Body of pancreas (tissue), 4 donors: ENCODE data around the gene PRKG1. TPM values are rescaled to one million over a fixed set of nuclear protein-coding genes. Genes with fewer than 3 reads are reported as not detected.

Source experiments
- ATAC-seq: fragments of 150-250 bp; one replicate; pipeline ENCODE4 v1.9.1; 2016
- DNase-seq, 4 donors: peaks; one replicate each; pipeline ENCODE4 v3.0.0-alpha.2; 2019
- H3K27ac ChIP-seq, 4 donors: fragments of 200-600 bp; sonication (generic); 1 replicate in 3 of 4; 2 replicates in 1 of 4; pipeline versions ENCODE4 v1.5.1 to v1.6.1; 2016 to 2019; ENCODE audit warnings: mild to moderate bottlenecking in 1 of 4, mixed read lengths in 1 of 4, moderate library complexity in 1 of 4
- H3K27me3 ChIP-seq, 2 donors: fragments of 200-600 bp; sonication (generic); one replicate each; pipeline ENCODE4 v1.6.0; 2016; ENCODE audit warnings: mild to moderate bottlenecking in 1 of 2
- H3K36me3 ChIP-seq, 2 donors: fragments of 200-600 bp; sonication (generic); replicated peaks in 1 of 2; 2 replicates each; pipeline ENCODE4 v1.5.1; 2016; ENCODE audit warnings: low read depth in 2 of 2; ENCODE audit not compliant: insufficient read depth in 1 of 2
- H3K4me1 ChIP-seq: fragments of 200-600 bp; sonication (generic); one replicate; pipeline ENCODE4 v1.6.0; 2016
- H3K4me3 ChIP-seq, 2 donors: fragments of 200-600 bp; sonication (generic); 1 replicate in 1 of 2; 2 replicates in 1 of 2; pipeline ENCODE4 v1.5.1; 2016 to 2019
- H3K9me3 ChIP-seq, 3 donors: fragments of 200-600 bp; sonication (generic); 1 replicate in 2 of 3; 2 replicates in 1 of 3; pipeline ENCODE4 v1.5.1; 2016
- CTCF ChIP-seq, 7 experiments: fragments of 450-650 bp in 4 of 7; fragments of 200-600 bp in 3 of 7; sonication (generic) in 3 of 7; IDR thresholded peaks; one replicate each; pipeline ENCODE4 v1.5.1; 2016 to 2019; ENCODE audit warnings: antibody characterized with exemption in 7 of 7
- POLR2A ChIP-seq, 3 donors: fragments of 450-650 bp; IDR thresholded peaks; one replicate each; pipeline ENCODE4 v1.6.1; 2016; ENCODE audit warnings: antibody characterized with exemption in 3 of 3, mild to moderate bottlenecking in 2 of 3
- WGBS, 2 donors: methylation state at CpG; one replicate each; pipeline ENCODE4 v1.1.5; 2017; 5-methylcytosine and 5-hydroxymethylcytosine counted together
- intact Hi-C: fragments of 100-400 bp; cut with DNase I; formaldehyde crosslinking; loops from one replicate; pipeline ENCODE4 v1.15.1; 2023
- total RNA-seq, 2 donors: library from RNA; depleted of rRNA; stranded (reverse); fragments of >200 nt; gene quantifications; one replicate each; pipeline ENCODE4 v1.1.0, GENCODE V29; 2016

The PRKG1 gene
- total RNA-seq, 2 donors from 2014 or later: 14.2 to 18.9 TPM

DNA sequence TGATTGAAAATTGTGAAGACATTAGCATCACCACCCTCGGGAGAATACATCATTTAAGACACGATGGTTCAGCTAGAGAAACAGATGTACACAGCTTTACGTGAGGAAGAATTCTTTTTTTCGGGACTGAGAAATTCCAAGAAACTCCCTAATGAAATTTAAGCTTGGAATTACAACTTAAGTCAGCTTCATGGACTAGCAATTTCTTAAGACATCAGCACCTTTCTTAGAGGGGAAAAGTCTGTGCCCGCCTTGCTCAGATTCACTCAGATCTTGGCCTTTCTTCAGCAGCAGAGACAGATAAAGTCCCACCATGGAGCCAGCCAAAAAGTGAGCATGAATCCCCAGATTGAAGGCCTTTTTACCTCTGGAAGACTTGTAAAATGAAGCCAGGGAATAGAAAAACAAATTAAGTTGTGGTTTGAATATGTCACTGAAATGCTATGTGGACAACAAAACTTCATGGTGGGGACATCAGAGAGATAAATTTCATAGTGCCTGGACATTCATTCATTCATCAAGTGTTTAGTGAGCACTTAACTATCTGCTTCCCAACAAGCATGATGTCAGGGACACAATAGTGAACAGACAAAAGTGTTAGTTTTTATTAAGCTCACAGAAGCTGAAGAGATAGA is 32.1 kb downstream of the PRKG1 start:
- H3K27me3 ChIP-seq: no peaks in the 10 kb centered on the region
- no peak for DNase-seq
- no peaks in the 10 kb centered on the region for H3K9me3 ChIP-seq
- ATAC-seq: no peak
- no peaks in the 10 kb centered on the region for H3K36me3 ChIP-seq
- H3K27ac ChIP-seq: no peak overlapping the region
- H3K4me3 ChIP-seq: no peak overlapping the region
- TF ChIP-seq CTCF (IDR thresholded peaks at IDR 0.05) (no peak), POLR2A (IDR thresholded peaks at IDR 0.05) (no peak)
- WGBS, 2 donors: 87 to 89% methylated on average over 5 of the region's 5 CpGs
- intact Hi-C loops: no loop called here
- H3K4me1 ChIP-seq: no peaks in the 10 kb centered on the region

- ATAC-seq: no peak
- no peak for DNase-seq
- no peaks in the 10 kb centered on the region for H3K9me3 ChIP-seq
- TF ChIP-seq POLR2A (IDR thresholded peaks at IDR 0.05) (no peak), CTCF (IDR thresholded peaks at IDR 0.05) (no peak)
- H3K36me3 ChIP-seq: no peaks in the 10 kb centered on the region
- no peaks in the 10 kb centered on the region for H3K4me1 ChIP-seq
- intact Hi-C loops: no loop called here
- no peak overlapping the region for H3K4me3 ChIP-seq
- H3K27me3 ChIP-seq: no peaks in the 10 kb centered on the region
- WGBS, 2 donors: 87 to 93% methylated on average over 1 of the region's 1 CpG
- no peak overlapping the region for H3K27ac ChIP-seq
Observed at GRCh38 chr10:51108406-51108805, 34.1 kb downstream of the PRKG1 start.

GRCh38 chr10:51109801-51110533 is 35.7 kb downstream of the PRKG1 start:
- Histone ChIP-seq H3K27ac (no peak overlapping the region), H3K9me3 (no peaks in the 10 kb centered on the region), H3K4me1 (no peaks in the 10 kb centered on the region), H3K4me3 (no peak overlapping the region), H3K36me3 (no peaks in the 10 kb centered on the region), H3K27me3 (no peaks in the 10 kb centered on the region)
- DNase-seq (no peak), ATAC-seq (no peak)
- TF ChIP-seq CTCF (IDR thresholded peaks at IDR 0.05) (no peak), POLR2A (IDR thresholded peaks at IDR 0.05) (no peak)
- 66 to 68% methylated on average over 4 of the region's 4 CpGs for WGBS, 2 donors
- intact Hi-C loops: no loop called here

DNA sequence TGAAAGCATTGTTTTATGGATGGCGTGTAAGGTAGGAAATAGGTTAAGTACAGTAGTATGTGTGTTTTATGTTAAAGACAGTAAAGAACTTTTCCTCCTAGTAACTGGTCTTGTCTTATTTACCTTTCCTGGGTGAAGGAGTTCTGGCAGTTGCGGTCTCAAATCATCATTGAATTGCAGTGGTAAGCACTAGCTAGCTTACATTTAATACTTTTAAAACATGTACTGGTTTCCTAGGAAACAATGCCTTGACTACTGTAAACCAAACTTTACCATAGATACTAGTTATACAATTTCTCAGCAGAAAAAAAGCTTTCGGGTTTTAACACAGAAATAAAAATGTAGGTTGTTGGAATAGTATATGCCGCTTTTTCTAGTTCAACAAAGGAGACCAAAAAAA is 37.7 kb downstream of the PRKG1 start:
- intact Hi-C loops: no loop called here
- Histone ChIP-seq H3K9me3 (no peaks in the 10 kb centered on the region), H3K27ac (no peak overlapping the region), H3K27me3 (no peaks in the 10 kb centered on the region), H3K36me3 (no peaks in the 10 kb centered on the region), H3K4me1 (no peaks in the 10 kb centered on the region), H3K4me3 (no peak overlapping the region)
- DNase-seq (no peak), ATAC-seq (no peak)
- WGBS, 2 donors: 92 to 93% methylated on average over 4 of the region's 4 CpGs
- TF ChIP-seq CTCF (IDR thresholded peaks at IDR 0.05) (no peak), POLR2A (IDR thresholded peaks at IDR 0.05) (no peak)

GRCh38 chr10:51113007-51113406 is 38.7 kb downstream of the PRKG1 start:
- Histone ChIP-seq H3K9me3 (no peaks in the 10 kb centered on the region), H3K36me3 (no peaks in the 10 kb centered on the region), H3K27ac (no peak overlapping the region), H3K4me3 (no peak overlapping the region), H3K27me3 (no peaks in the 10 kb centered on the region), H3K4me1 (no peaks in the 10 kb centered on the region)
- intact Hi-C loops: no loop called here
- TF ChIP-seq CTCF (IDR thresholded peaks at IDR 0.05): no peak
- no peak for TF ChIP-seq POLR2A (IDR thresholded peaks at IDR 0.05)
- WGBS, 2 donors: 94% methylated on average over 1 of the region's 1 CpG
- DNase-seq: no peak
- no peak for ATAC-seq
